Endodermal cell (in vitro differentiated cells): ENCODE data around the gene SYNE1. TPM values are rescaled to one million over a fixed set of nuclear protein-coding genes. Genes with fewer than 3 reads are reported as not detected.

Source experiments
- DNase-seq: peaks from one replicate; pipeline ENCODE4 v3.0.0-alpha.2; 2017
- H3K27ac ChIP-seq: 2 replicates; pipeline ENCODE4 v1.5.1; 2013; ENCODE audit warnings: mild to moderate bottlenecking, low read depth, low read length, moderate library complexity
- H3K27me3 ChIP-seq: 2 replicates; pipeline ENCODE4 v1.6.1; 2013; ENCODE audit warnings: mild to moderate bottlenecking, low read length, moderate library complexity; ENCODE audit not compliant: insufficient read depth, control insufficient read depth, poor library complexity, severe bottlenecking
- H3K36me3 ChIP-seq: 2 replicates; pipeline ENCODE4 v1.7.0; 2013; ENCODE audit warnings: mild to moderate bottlenecking, low read length, moderate library complexity; ENCODE audit not compliant: control insufficient read depth, insufficient read depth
- H3K4me1 ChIP-seq: one replicate; pipeline ENCODE4 v1.7.0; 2013; ENCODE audit warnings: low read length; ENCODE audit not compliant: control insufficient read depth, insufficient read depth
- H3K4me3 ChIP-seq: 2 replicates; pipeline ENCODE4 v1.5.1; 2013; ENCODE audit warnings: mild to moderate bottlenecking, low read length, moderate library complexity
- H3K9ac ChIP-seq: 2 replicates; pipeline ENCODE4 v1.6.1; 2013; ENCODE audit warnings: mild to moderate bottlenecking, low read length, moderate library complexity; ENCODE audit not compliant: poor library complexity, severe bottlenecking; ENCODE audit errors: extremely low read depth
- H3K9me3 ChIP-seq: 2 replicates; pipeline ENCODE4 v1.6.1; 2013; ENCODE audit warnings: mild to moderate bottlenecking, low read length, moderate library complexity; ENCODE audit not compliant: control insufficient read depth
- H3K27ac Mint-ChIP-seq: 2 replicates; pipeline ENCODE4 v1.8.0; 2020; ENCODE audit warnings: mixed read lengths
- H3K27me3 Mint-ChIP-seq: 2 replicates; pipeline ENCODE4 v1.8.0; 2021; ENCODE audit warnings: mild to moderate bottlenecking, mixed read lengths; ENCODE audit not compliant: insufficient read depth
- H3K36me3 Mint-ChIP-seq: 2 replicates; pipeline ENCODE4 v1.8.0; 2020; ENCODE audit warnings: low read depth, mixed read lengths
- H3K4me1 Mint-ChIP-seq: 2 replicates; pipeline ENCODE4 v1.8.0; 2020; ENCODE audit warnings: mixed read lengths
- H3K4me3 Mint-ChIP-seq: 2 replicates; pipeline ENCODE4 v1.8.0; 2020; ENCODE audit warnings: mild to moderate bottlenecking, moderate library complexity, mixed read lengths
- H3K9me3 Mint-ChIP-seq: 2 replicates; pipeline ENCODE4 v1.8.0; 2020; ENCODE audit warnings: mild to moderate bottlenecking, mixed read lengths
- CTCF ChIP-seq: fragments of 200-600 bp; sonication (generic); conservative IDR thresholded peaks from 2 replicates; pipeline ENCODE4 v1.5.0; 2021; ENCODE audit warnings: antibody characterized with exemption, mild to moderate bottlenecking
- WGBS, 2 experiments: methylation state at CpG; one replicate each; pipeline versions ENCODE4 v1.1.5 to v1.1.7; 2013; ENCODE audit warnings: missing lambda C conversion rate in 2 of 2, mixed read lengths in 1 of 2; ENCODE audit not compliant: insufficient coverage in 1 of 2, insufficient read length in 1 of 2; 5-methylcytosine and 5-hydroxymethylcytosine counted together
- total RNA-seq, 2 donors: library from RNA; stranded (reverse); fragmentation: NEBNext Ultra II Directional in 1 of 2; extraction: Animal tissue kit (Norgen Biotek cat#: 25700) in 1 of 2; gene quantifications; 2 replicates in 1 of 2; 3 replicates in 1 of 2; pipeline ENCODE4 v1.2.1, GENCODE V29; 2021

SYNE1 gene
- total RNA-seq, 2 donors from 2014 or later = 7.9 to 9.5 TPM

- peaks cover 11% of the 10 kb centered on the region for H3K4me1 ChIP-seq
- no peak for TF ChIP-seq CTCF
- no peak for DNase-seq
- H3K36me3 ChIP-seq = no peaks in the 10 kb centered on the region
- no peaks in the 10 kb centered on the region for H3K9me3 Mint-ChIP-seq
- peaks cover 31% of the 10 kb centered on the region for H3K27me3 Mint-ChIP-seq
- no peaks in the 10 kb centered on the region for H3K9me3 ChIP-seq
- no peaks in the 10 kb centered on the region for H3K36me3 Mint-ChIP-seq
- H3K9ac ChIP-seq = no peak overlapping the region
- H3K27ac Mint-ChIP-seq = no peak overlapping the region
- H3K4me3 ChIP-seq = no peak overlapping the region
- 92 to 96% methylated on average over 2 to 4 of the region's 4 CpGs for WGBS, 2 experiments
- peaks cover 37% of the 10 kb centered on the region for H3K4me1 Mint-ChIP-seq
- no peaks in the 10 kb centered on the region for H3K27me3 ChIP-seq
- no peak overlapping the region for H3K4me3 Mint-ChIP-seq
- no peak overlapping the region for H3K27ac ChIP-seq
Measured at GRCh38 chr6:152094276-152094675, 542.9 kb downstream of the SYNE1 start.

GRCh38 chr6:152093711-152094110, 543.5 kb downstream of the SYNE1 start:
- Histone ChIP-seq H3K9me3 (no peaks in the 10 kb centered on the region), H3K9ac (no peak overlapping the region), H3K27ac (no peak overlapping the region), H3K4me1 (peaks cover 11% of the 10 kb centered on the region), H3K4me3 (no peak overlapping the region), H3K36me3 (no peaks in the 10 kb centered on the region), H3K27me3 (no peaks in the 10 kb centered on the region)
- TF ChIP-seq CTCF = no peak
- H3K4me1 Mint-ChIP-seq = peaks cover 37% of the 10 kb centered on the region
- no peaks in the 10 kb centered on the region for H3K9me3 Mint-ChIP-seq
- H3K36me3 Mint-ChIP-seq = no peaks in the 10 kb centered on the region
- peak; percentile 60 for DNase-seq
- no peak overlapping the region for H3K27ac Mint-ChIP-seq
- H3K27me3 Mint-ChIP-seq = peaks cover 27% of the 10 kb centered on the region
- no peak overlapping the region for H3K4me3 Mint-ChIP-seq
- WGBS, 2 experiments = 27 to 65% methylated on average over 6 of the region's 6 CpGs

- Histone ChIP-seq H3K9ac (no peak overlapping the region), H3K9me3 (no peaks in the 10 kb centered on the region), H3K36me3 (no peaks in the 10 kb centered on the region), H3K4me3 (no peak overlapping the region), H3K27me3 (no peaks in the 10 kb centered on the region), H3K4me1 (peaks cover 11% of the 10 kb centered on the region), H3K27ac (no peak overlapping the region)
- Mint-ChIP-seq H3K9me3 (no peaks in the 10 kb centered on the region), H3K4me1 (peaks cover 27% of the 10 kb centered on the region), H3K27me3 (peaks cover 25% of the 10 kb centered on the region), H3K36me3 (no peaks in the 10 kb centered on the region), H3K27ac (no peak overlapping the region), H3K4me3 (no peak overlapping the region)
- no peak for DNase-seq
- 86 to 88% methylated on average over 1 to 4 of the region's 4 CpGs for WGBS, 2 experiments
- TF ChIP-seq CTCF = no peak
Measured at GRCh38 chr6:152091851-152092341, 545.3 kb downstream of the SYNE1 start.
